Transverse colon (tissue), 3 donors: ENCODE measurements around the gene NME3.

Experiments
- POLR2A ChIP-seq: fragments of 450-650 bp; IDR thresholded peaks from one replicate; pipeline ENCODE4 v1.6.1; 2016; ENCODE audit warnings: antibody characterized with exemption, mild to moderate bottlenecking, moderate library complexity
- POLR2AphosphoS5 ChIP-seq, 3 donors: sonication (generic); formaldehyde crosslinking; IDR thresholded peaks; one replicate each; pipeline ENCODE4 v1.6.1; 2016; ENCODE audit warnings: antibody characterized with exemption in 3 of 3

- TF ChIP-seq POLR2A (no peak), POLR2AphosphoS5 (IDR thresholded peaks at IDR 0.05) (no peak)
Measured at GRCh38 chr16:1721372-1721771, 50.0 kb downstream of the NME3 start.
